ENCODE data around the gene RAB22A. TPM values are rescaled to one million over a fixed set of nuclear protein-coding genes. Genes with fewer than 3 reads are reported as not detected.

The RAB22A gene
- total and polyA plus RNA-seq, 9 of the 15 experiments (the other 6 are each of a cell fraction or from before 2014, with no cell fraction given) = 1.1 to 8.0 (median 6.7) TPM

- TF ChIP-seq ZHX1 (conservative IDR thresholded peaks at IDR 0.05; ENCODE audit: low read length) (no peak), SPI1 (IDR thresholded peaks at IDR 0.05; ENCODE audit: borderline replicate concordance, low read depth, low read length) (peak; percentile 98), NR3C1 (CRISPR knock-in tag; IDR thresholded peaks at IDR 0.05) (no peak), PHF20 (IDR thresholded peaks at IDR 0.05; ENCODE audit: partially characterized antibody) (no peak), MAFG (tag; conservative IDR thresholded peaks at IDR 0.05) (peak; percentile 71), DNMT1 (IDR thresholded peaks at IDR 0.05) (no peak), HNRNPL (IDR thresholded peaks at IDR 0.05; ENCODE audit: low read depth, low read length) (no peak), NEUROD1 (IDR thresholded peaks at IDR 0.05; ENCODE audit: borderline replicate concordance, low read depth, low read length, partially characterized antibody) (no peak), EHMT2 (IDR thresholded peaks at IDR 0.05) (peak; percentile 24; the same call in 1 of the 2 replicates), L3MBTL2 (IDR thresholded peaks at IDR 0.05) (peak; percentile 79), GATAD2A (IDR thresholded peaks at IDR 0.05) (no peak), GABPA (tag; conservative IDR thresholded peaks at IDR 0.05; ENCODE audit: low read depth) (peak; percentile 33; the same call in 1 of the 2 replicates), NFYB (IDR thresholded peaks at IDR 0.05; ENCODE audit: extremely low read depth, insufficient read length) (no peak), NR2C2 (CRISPR knock-in tag; IDR thresholded peaks at IDR 0.05) (no peak), NR2C2 (tag; IDR thresholded peaks at IDR 0.05) (peak; percentile 79), MLLT1 (IDR thresholded peaks at IDR 0.05) (0 out of 4 replicates have a peak, but pooled peaks of 1 of the 2 experiments have one; percentile 33), BRD4 (IDR thresholded peaks at IDR 0.05) (no peak), ATF6 (CRISPR knock-in tag; IDR thresholded peaks at IDR 0.05) (no peak), FUS (optimal IDR thresholded peaks at IDR 0.05; ENCODE audit: low read depth, low read length) (no peak), USF2 (CRISPR knock-in tag; IDR thresholded peaks at IDR 0.05) (no peak), ZNF507 (tag; conservative IDR thresholded peaks at IDR 0.05) (no peak)
These were observed 64.7 kb downstream of the RAB22A start (continued) for GRCh38 chr20:58374027-58374850.
